ENCODE measurements around the gene DCTN3.

DNA sequence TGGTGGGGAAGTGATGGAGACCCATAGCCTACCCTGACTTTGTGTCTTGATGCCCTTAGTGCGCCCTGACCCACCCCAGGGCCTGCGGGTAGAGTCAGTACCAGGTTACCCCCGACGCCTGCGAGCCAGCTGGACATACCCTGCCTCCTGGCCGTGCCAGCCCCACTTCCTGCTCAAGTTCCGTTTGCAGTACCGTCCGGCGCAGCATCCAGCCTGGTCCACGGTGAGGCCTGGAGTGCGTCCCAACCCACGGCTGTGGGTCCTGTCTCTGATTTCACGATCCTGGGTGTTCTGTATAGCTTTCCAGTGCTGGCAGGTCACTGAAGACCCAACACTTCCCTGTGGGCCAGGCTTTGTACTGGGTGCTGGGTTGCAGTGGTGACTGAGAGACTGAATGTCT lies 38.2 kb upstream of the DCTN3 start:
- TF ChIP-seq CTCF (IDR thresholded peaks at IDR 0.05) (no peak), POLR2A (IDR thresholded peaks at IDR 0.05) (no peak)
